Left ventricle myocardium inferior (tissue), 1 donor: ENCODE measurements around the gene FRMPD2. TPM values are rescaled to one million over a fixed set of nuclear protein-coding genes. Genes with fewer than 3 reads are reported as not detected.

ENCODE experiments used
- DNase-seq: peaks from one replicate; pipeline ENCODE4 v3.0.0-alpha.2; 2020
- H3K27ac ChIP-seq: fragments of 200-600 bp; replicated peaks from 2 replicates; pipeline ENCODE4 v1.8.0; 2021
- H3K27me3 ChIP-seq: fragments of 200-600 bp; 2 replicates; pipeline ENCODE4 v1.8.0; 2021; ENCODE audit warnings: low read depth
- H3K36me3 ChIP-seq: fragments of 200-600 bp; 2 replicates; pipeline ENCODE4 v1.8.0; 2021
- H3K4me1 ChIP-seq: fragments of 200-600 bp; 2 replicates; pipeline ENCODE4 v1.8.0; 2021
- H3K4me3 ChIP-seq: fragments of 200-600 bp; 2 replicates; pipeline ENCODE4 v1.8.0; 2021; ENCODE audit warnings: mild to moderate bottlenecking, moderate library complexity
- H3K9me3 ChIP-seq: fragments of 200-600 bp; replicated peaks from 2 replicates; pipeline ENCODE4 v1.8.0; 2021
- CTCF ChIP-seq: fragments of 200-600 bp; IDR thresholded peaks from 2 replicates; pipeline ENCODE4 v1.8.0; 2021; ENCODE audit warnings: antibody characterized with exemption, mild to moderate bottlenecking, borderline replicate concordance
- intact Hi-C: fragments of 100-400 bp; cut with micrococcal nuclease; formaldehyde crosslinking; loops from one replicate; pipeline ENCODE4 v1.11.0; 2022
- total RNA-seq: library from RNA; stranded (reverse); fragmentation: NEBNext Ultra II Directional; extraction: Animal tissue kit (Norgen Biotek cat#: 25700); gene quantifications from one replicate; pipeline ENCODE4 v1.2.1, GENCODE V29; 2021
- donor health status: DM: no; HTN: yes; CAD: no; lungs with severe emphysema.

The FRMPD2 gene
- total RNA-seq, 1 donor from 2014 or later = 0.38 TPM

- no peaks in the 10 kb centered on the region for H3K9me3 ChIP-seq
- no peaks in the 10 kb centered on the region for H3K36me3 ChIP-seq
- H3K4me3 ChIP-seq = no peak overlapping the region
- H3K27ac ChIP-seq = no peak overlapping the region
- no peak for TF ChIP-seq CTCF
- H3K4me1 ChIP-seq = peaks cover 19% of the 10 kb centered on the region
- H3K27me3 ChIP-seq = no peaks in the 10 kb centered on the region
- DNase-seq = no peak
- intact Hi-C loops = no loop called here
These were observed 39.0 kb downstream of the FRMPD2 start for GRCh38 chr10:48235501-48235900.

DNA sequence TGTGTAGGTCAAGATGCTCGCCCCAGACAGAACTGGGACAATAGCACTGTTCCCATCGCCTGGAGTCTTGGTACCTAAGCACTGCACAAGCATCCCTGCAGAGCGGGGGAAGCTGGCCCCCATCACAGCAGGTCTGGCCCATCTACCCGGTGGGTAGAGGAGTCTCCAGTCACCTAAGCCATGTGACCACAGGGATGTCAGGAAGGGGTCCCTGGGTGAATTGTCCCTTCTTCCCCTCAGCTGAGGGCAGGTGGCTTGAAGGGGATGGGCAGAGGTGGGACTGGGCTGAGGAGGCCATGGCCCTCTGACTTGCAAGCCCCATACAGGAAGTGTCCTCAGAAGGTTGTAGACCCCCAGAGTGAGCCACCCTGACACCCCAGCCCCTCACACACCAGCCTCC, 39.7 kb downstream of the FRMPD2 start:
- Histone ChIP-seq H3K27me3 (no peaks in the 10 kb centered on the region), H3K9me3 (no peaks in the 10 kb centered on the region), H3K4me3 (no peak overlapping the region), H3K36me3 (no peaks in the 10 kb centered on the region), H3K27ac (no peak overlapping the region), H3K4me1 (peaks cover 19% of the 10 kb centered on the region)
- no peak for DNase-seq
- TF ChIP-seq CTCF = no peak
- intact Hi-C loops = no loop called here

GRCh38 chr10:48234295-48234694, 40.2 kb downstream of the FRMPD2 start:
- H3K36me3 ChIP-seq = no peaks in the 10 kb centered on the region
- DNase-seq = no peak
- H3K9me3 ChIP-seq = no peaks in the 10 kb centered on the region
- no peak for TF ChIP-seq CTCF
- H3K4me3 ChIP-seq = no peak overlapping the region
- peaks cover 19% of the 10 kb centered on the region for H3K4me1 ChIP-seq
- no peak overlapping the region for H3K27ac ChIP-seq
- intact Hi-C loops = no loop called here
- no peaks in the 10 kb centered on the region for H3K27me3 ChIP-seq

DNA sequence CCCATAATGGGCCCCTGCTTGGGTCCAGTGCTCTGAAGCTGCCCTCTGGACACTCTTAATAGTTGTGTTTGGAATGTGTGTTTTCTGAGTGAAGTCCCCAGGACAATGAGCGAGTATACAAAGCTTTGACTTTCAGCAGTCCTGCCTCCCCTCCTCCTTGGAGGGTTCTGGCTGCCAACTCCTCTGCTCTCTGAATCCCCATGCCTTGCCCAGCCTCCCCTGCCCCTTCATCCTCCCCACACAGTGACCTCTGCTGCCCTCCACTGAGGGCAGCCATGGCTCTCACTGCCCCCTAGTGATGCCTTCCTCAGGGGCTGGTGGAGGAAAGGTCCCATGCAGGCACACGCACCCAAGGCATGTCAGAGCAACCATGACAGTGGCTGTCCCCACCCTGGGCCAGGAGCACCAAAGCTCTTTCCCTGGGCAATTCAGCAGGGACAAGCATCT, 40.9 kb downstream of the FRMPD2 start:
- no peaks in the 10 kb centered on the region for H3K36me3 ChIP-seq
- no peak overlapping the region for H3K4me3 ChIP-seq
- H3K27me3 ChIP-seq = no peaks in the 10 kb centered on the region
- intact Hi-C loops = no loop called here
- DNase-seq = no peak
- no peak for TF ChIP-seq CTCF
- no peaks in the 10 kb centered on the region for H3K9me3 ChIP-seq
- no peak overlapping the region for H3K27ac ChIP-seq
- peaks cover 19% of the 10 kb centered on the region for H3K4me1 ChIP-seq

DNA sequence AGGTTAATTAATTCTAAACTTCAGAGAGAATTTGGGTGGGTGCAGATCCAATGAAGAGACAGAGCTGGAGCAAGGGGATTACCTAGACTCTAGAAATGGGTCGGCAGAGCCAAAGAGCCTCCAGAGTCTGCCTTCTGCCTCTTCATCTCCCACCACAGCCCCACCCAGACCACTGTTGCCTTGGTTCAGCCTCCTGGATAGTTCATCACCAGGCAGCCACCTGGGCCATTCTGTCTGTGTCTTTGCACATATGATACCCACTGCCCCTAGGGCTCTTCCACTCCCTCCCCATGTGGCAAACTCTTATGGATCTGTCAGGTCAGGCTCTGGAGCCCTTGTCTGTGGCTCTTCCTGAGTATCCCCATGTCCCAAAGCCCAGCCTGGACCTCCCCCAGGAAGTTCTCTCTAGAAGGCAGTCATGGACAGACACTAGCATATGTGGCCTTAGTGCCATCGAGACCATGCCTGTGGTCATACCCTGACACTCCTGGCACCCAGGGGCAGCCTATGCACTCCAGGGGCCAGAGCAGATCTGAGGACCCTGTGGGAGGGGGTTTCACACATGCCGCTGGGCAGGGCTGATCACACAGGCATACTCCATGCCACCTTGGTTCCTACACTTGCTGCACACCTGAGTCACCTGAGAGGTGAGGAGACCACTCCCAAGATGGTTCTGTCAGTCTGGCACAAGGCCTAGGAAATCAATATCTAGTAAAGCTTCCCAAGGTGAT, 41.6 kb downstream of the FRMPD2 start:
- intact Hi-C loops = no loop called here
- Histone ChIP-seq H3K4me1 (peaks cover 19% of the 10 kb centered on the region), H3K27me3 (no peaks in the 10 kb centered on the region), H3K27ac (no peak overlapping the region), H3K9me3 (no peaks in the 10 kb centered on the region), H3K4me3 (no peak overlapping the region), H3K36me3 (no peaks in the 10 kb centered on the region)
- TF ChIP-seq CTCF = no peak
- DNase-seq = no peak
